ENCODE data around the gene DEFB108B.
"Not testable (repeated sequence)": the region's sequence is repeated elsewhere in the genome, so short reads cannot be mapped to it uniquely, and the experiment has no call there.

GRCh38 chr11:71799556-71800128 is 33.4 kb upstream of the DEFB108B start:
- TF ChIP-seq CTCF (IDR thresholded peaks at IDR 0.05; ENCODE audit: insufficient read depth, low read length); GABPA (IDR thresholded peaks at IDR 0.05; ENCODE audit: low read depth); POLR2AphosphoS5 (IDR thresholded peaks at IDR 0.05; ENCODE audit: low read depth); REST (IDR thresholded peaks at IDR 0.05; ENCODE audit: insufficient replicate concordance, low read depth): not testable (repeated sequence)

Data from HL-60 (cell line).